K562 (cell line): Measurements from ENCODE around the gene HADHB. TPM values are rescaled to one million over a fixed set of nuclear protein-coding genes. Genes with fewer than 3 reads are reported as not detected.
"Not testable (repeated sequence)": the region's sequence is repeated elsewhere in the genome, so short reads cannot be mapped to it uniquely, and the experiment has no call there.

ENCODE experiments used
- ATAC-seq: fragments of 200-7000 bp; cut with Tn5 transposase; 3 replicates; pipeline ENCODE4 v1.9.1; 2020; ENCODE audit warnings: moderate library complexity
- BruUV-seq: library from RNA; stranded (reverse); fragments of 400-500 nt; replicated peaks from 2 replicates; lab custom pipeline; 2021; lab: Mats Ljungman, UMichigan
- CTCF ChIA-PET: fragments of 300-600 bp; formaldehyde crosslinking; extraction: SDS; loops from one replicate; lab custom pipeline; 2021; ENCODE audit warnings: low intra/inter-chr PET ratio; lab: Yijun Ruan, JAX
- POLR2A ChIA-PET: fragments of 300-600, 350-650 bp; sonication (Branson Sonifier 250); formaldehyde crosslinking; extraction: SDS; loops from one replicate; lab custom pipeline; 2021; ENCODE audit warnings: antibody characterized with exemption, inconsistent platforms; lab: Yijun Ruan, JAX
- DNase-seq, 4 experiments: peaks; one replicate each; pipeline versions ENCODE4 v3.0.0 to v3.0.0-alpha.2; 2011 to 2018; ENCODE audit warnings: low spot score in 3 of 4, mixed read lengths in 3 of 4; ENCODE audit errors: extremely low read depth in 1 of 4
- FAIRE-seq: peaks from 2 replicates; lab custom pipeline; 2011; peaks lifted over from hg19 to GRCh38; lab: Jason Lieb, UNC
- H2AFZ ChIP-seq: 2 replicates; pipeline ENCODE4 v1.6.0; 2011; ENCODE audit warnings: low read depth, low read length, control low read depth, inconsistent platforms
- H3K27ac ChIP-seq: fragments of 200-600 bp; 3 replicates; pipeline ENCODE4 v1.8.0; 2011; ENCODE audit warnings: low read depth, mild to moderate bottlenecking, control low read depth, inconsistent platforms, low read length, moderate library complexity, mixed read lengths; ENCODE audit errors: extremely low read depth
- H3K27me3 ChIP-seq, 2 experiments: fragments of 300-600 bp in 1 of 2; 2 replicates in 1 of 2; 3 replicates in 1 of 2; pipeline versions ENCODE4 v1.6.0 to v1.8.0; 2011; ENCODE audit warnings: inconsistent platforms in 2 of 2, low read length in 2 of 2, mild to moderate bottlenecking in 1 of 2, mixed read lengths in 1 of 2, moderate library complexity in 1 of 2; ENCODE audit not compliant: control insufficient read depth in 2 of 2, insufficient read depth in 2 of 2
- H3K36me3 ChIP-seq: fragments of 300-600 bp; 3 replicates; pipeline ENCODE4 v1.8.0; 2011; ENCODE audit warnings: mild to moderate bottlenecking, low read length, inconsistent platforms; ENCODE audit not compliant: control insufficient read depth, insufficient read depth
- H3K4me1 ChIP-seq, 2 experiments: fragments of 200-600 bp in 1 of 2; replicated peaks in 1 of 2; 2 replicates in 1 of 2; 3 replicates in 1 of 2; pipeline versions ENCODE4 v1.5.1 to v1.8.0; 2011; ENCODE audit warnings: inconsistent platforms in 2 of 2, low read length in 2 of 2, mild to moderate bottlenecking in 1 of 2, mixed read lengths in 1 of 2, moderate library complexity in 1 of 2; ENCODE audit not compliant: control insufficient read depth in 2 of 2, insufficient read depth in 2 of 2
- H3K4me2 ChIP-seq: 2 replicates; pipeline ENCODE4 v1.6.1; 2011; ENCODE audit warnings: low read length, control low read depth, inconsistent platforms, mixed read lengths; ENCODE audit not compliant: insufficient read depth
- H3K4me3 ChIP-seq: fragments of 200-600 bp; sonication (generic), shearing (Covaris generic); 2 replicates; pipeline ENCODE4 v1.5.1; 2016; ENCODE audit warnings: control low read depth, inconsistent platforms
- H3K79me2 ChIP-seq: fragments of 200-600 bp; 3 replicates; pipeline ENCODE4 v1.8.0; 2011; ENCODE audit warnings: low read length, inconsistent platforms; ENCODE audit not compliant: control insufficient read depth, insufficient read depth
- H3K9ac ChIP-seq, 2 experiments: 2 replicates each; pipeline versions ENCODE4 v1.6.0 to v1.6.1; 2011; ENCODE audit warnings: low read depth in 2 of 2, low read length in 2 of 2, control low read depth in 1 of 2, inconsistent platforms in 1 of 2, mild to moderate bottlenecking in 1 of 2, mixed read lengths in 1 of 2; ENCODE audit not compliant: insufficient read depth in 1 of 2
- H3K9me1 ChIP-seq: one replicate; pipeline ENCODE4 v1.6.0; 2011; ENCODE audit warnings: inconsistent platforms, mild to moderate bottlenecking, low read length, moderate library complexity; ENCODE audit not compliant: control insufficient read depth, insufficient read depth
- H3K9me3 ChIP-seq: replicated peaks from 2 replicates; pipeline ENCODE4 v1.5.1; 2011; ENCODE audit warnings: low read depth, low read length, inconsistent platforms; ENCODE audit not compliant: control insufficient read depth, insufficient read depth
- H4K20me1 ChIP-seq: replicated peaks from 2 replicates; pipeline ENCODE4 v1.6.1; 2011; ENCODE audit warnings: low read length, inconsistent platforms, mixed read lengths; ENCODE audit not compliant: control insufficient read depth, insufficient read depth
- NR3C1 ChIP-seq: sonication (generic); formaldehyde crosslinking; IDR thresholded peaks from 2 replicates; pipeline ENCODE4 v1.8.1; 2022; ENCODE audit warnings: missing genetic modification reagents
- THRAP3 ChIP-seq: fragments of 450-650 bp; IDR thresholded peaks from 2 replicates; pipeline ENCODE4 v1.6.1; 2016; ENCODE audit warnings: mild to moderate bottlenecking, inconsistent platforms, borderline replicate concordance
- ZNF449 ChIP-seq: fragments of 250-450 bp; sonication (Bioruptor Pico); IDR thresholded peaks from 2 replicates; pipeline ENCODE4 v1.8.0; 2022; ENCODE audit warnings: moderate library complexity, mild to moderate bottlenecking, inconsistent platforms
- WGBS: fragments of 100-300 bp; shearing (Covaris generic); methylation state at CpG from one replicate; pipeline ENCODE4 v1.1.6; 2016; ENCODE audit warnings: low coverage, mixed read lengths; ENCODE audit not compliant: insufficient coverage; ENCODE audit errors: missing lambda C conversion rate; 5-methylcytosine and 5-hydroxymethylcytosine counted together
- in situ Hi-C: fragments of 300-500 bp; cut with MboI; formaldehyde crosslinking; loops from 4 replicates; pipeline ENCODE4 v1.15.0; 2018; ENCODE audit warnings: inconsistent platforms, mixed read lengths
- intact Hi-C: fragments of 100-400 bp; cut with micrococcal nuclease; formaldehyde crosslinking; loops from 2 replicates; pipeline ENCODE4 v1.14.2; 2022
- polyA plus RNA-seq, 8 experiments: library from polyadenylated mRNA; depleted of rRNA in 4 of 8; stranded (reverse) in 5 of 8; unstranded in 3 of 8; fragments of >200 nt; fragmentation: Nextera tagmentation in 2 of 8; fragmentation: Illumina TruSeq in 1 of 8; extraction: Ambion mirVana in 2 of 8; extraction: Trizol in 1 of 8; gene quantifications; 2 replicates each; pipeline versions ENCODE4 v1.2.1 to v1.2.3, GENCODE V29; 2011 to 2014; ENCODE audit warnings: inconsistent platforms in 1 of 8, missing spikeins in 1 of 8
- total RNA-seq, 7 experiments: library from RNA; depleted of rRNA in 6 of 7; stranded (reverse); fragments of >200 nt in 6 of 7; fragmentation: Illumina TruSeq in 2 of 7; extraction: Trizol in 2 of 7; gene quantifications; 2 replicates each; pipeline versions ENCODE4 v1.2.1 to v1.2.3, GENCODE V29; 2011 to 2021; ENCODE audit warnings: low replicate concordance in 1 of 7

HADHB gene
- total and polyA plus RNA-seq, 9 of the 15 experiments (the other 6 are each of a cell fraction or from before 2014, with no cell fraction given) = 67.3 to 199 (median 100) TPM

- TF ChIP-seq ZNF449 (no peak), THRAP3 (no peak), NR3C1 (CRISPR knock-in tag) (no peak)
These were observed 58.1 kb downstream of the HADHB start (continued) for GRCh38 chr2:26302846-26303245.

GRCh38 chr2:26305094-26305493 is 60.4 kb downstream of the HADHB start:
- H3K4me1 ChIP-seq, H3K4me3 ChIP-seq, H3K79me2 ChIP-seq, H3K4me2 ChIP-seq, H4K20me1 ChIP-seq, intact Hi-C loops, BruUV-seq, in situ Hi-C loops, H2AFZ ChIP-seq, CTCF ChIA-PET, H3K9ac ChIP-seq, ATAC-seq, H3K9me1 ChIP-seq, H3K36me3 ChIP-seq, H3K9me3 ChIP-seq, H3K27ac ChIP-seq, DNase-seq, FAIRE-seq: not testable (repeated sequence)
- POLR2A ChIA-PET = interaction anchor here (1.0 to 1.4 kb wide), 2 partner anchors 14 to 15 kb away, joined by 3 to 4 read pairs; no protein-coding TSS in a partner anchor
- 6% methylated on average over 7 of the region's 7 CpGs for WGBS
- peaks cover 18 to 40% of the 10 kb centered on the region in 2 experiments for H3K27me3 ChIP-seq
